A673 (cell line): Measurements from ENCODE around the gene IL6R. TPM values are rescaled to one million over a fixed set of nuclear protein-coding genes. Genes with fewer than 3 reads are reported as not detected.
A peak's percentile ranks its signal among the peaks of the same experiment; 100 is the strongest.

Experiments used
- BruUV-seq: library from RNA; stranded (reverse); fragments of 400-500 nt; replicated peaks from 2 replicates; lab custom pipeline; 2021; lab: Mats Ljungman, UMichigan
- CTCF ChIA-PET: fragments of 300-600 bp; sonication (Branson Sonifier 250); formaldehyde crosslinking; loops from one replicate; lab custom pipeline; 2022; ENCODE audit warnings: antibody characterized with exemption; lab: Charles Lee
- POLR2A ChIA-PET: fragments of 300-600 bp; sonication (Branson Sonifier 250); formaldehyde crosslinking; loops from one replicate; lab custom pipeline; 2022; ENCODE audit warnings: antibody characterized with exemption; ENCODE audit not compliant: low non-redundant PET; lab: Charles Lee
- DNase-seq: peaks from one replicate; pipeline ENCODE4 v3.0.0-alpha.2; 2015; ENCODE audit warnings: low spot score
- H3K27ac ChIP-seq: fragments of 200-600 bp; sonication (generic); 2 replicates; pipeline ENCODE4 v1.5.1; 2016; ENCODE audit warnings: mixed run types, low read depth, mild to moderate bottlenecking, mixed read lengths, antibody characterized with exemption, low read length; ENCODE audit not compliant: poor library complexity, severe bottlenecking
- H3K27me3 ChIP-seq: fragments of 200-600 bp; sonication (generic); replicated peaks from 2 replicates; pipeline ENCODE4 v1.6.1; 2017; ENCODE audit warnings: mixed run types, low read depth, mild to moderate bottlenecking, mixed read lengths, antibody characterized with exemption, low read length; ENCODE audit not compliant: insufficient read depth, poor library complexity
- H3K36me3 ChIP-seq: fragments of 200-600 bp; sonication (generic); 2 replicates; pipeline ENCODE4 v1.6.1; 2016; ENCODE audit warnings: mixed run types, mild to moderate bottlenecking, mixed read lengths, antibody characterized with exemption, low read length; ENCODE audit not compliant: insufficient read depth, poor library complexity, severe bottlenecking
- H3K4me1 ChIP-seq: fragments of 200-600 bp; sonication (generic); 2 replicates; pipeline ENCODE4 v1.6.1; 2017; ENCODE audit warnings: mixed run types, mild to moderate bottlenecking, mixed read lengths, antibody characterized with exemption, low read length; ENCODE audit not compliant: insufficient read depth, poor library complexity, severe bottlenecking
- H3K4me3 ChIP-seq: fragments of 200-600 bp; sonication (generic); 2 replicates; pipeline ENCODE4 v1.5.1; 2016; ENCODE audit warnings: low read depth, mixed run types, mild to moderate bottlenecking, mixed read lengths, low read length; ENCODE audit not compliant: poor library complexity, severe bottlenecking
- H3K9me3 ChIP-seq: fragments of 200-600 bp; sonication (generic); 2 replicates; pipeline ENCODE4 v1.6.1; 2016; ENCODE audit warnings: mixed run types, low read depth, mild to moderate bottlenecking, mixed read lengths, antibody characterized with exemption, low read length; ENCODE audit not compliant: poor library complexity, severe bottlenecking
- EZH2 ChIP-seq: fragments of 200-600 bp; sonication (generic); IDR thresholded peaks from 2 replicates; pipeline ENCODE4 v1.6.1; 2017; ENCODE audit warnings: borderline replicate concordance, low read depth, mild to moderate bottlenecking, mixed read lengths, antibody characterized with exemption, low read length; ENCODE audit not compliant: poor library complexity, severe bottlenecking
- intact Hi-C: fragments of 100-400 bp; cut with micrococcal nuclease; formaldehyde crosslinking; loops from one replicate; pipeline ENCODE4 v1.10.0; 2022; ENCODE audit not compliant: unreplicated experiment
- total RNA-seq: library from RNA; stranded (reverse); gene quantifications from 2 replicates; pipeline ENCODE4 v1.2.3, GENCODE V29; 2021
- TF ChIP-seq, protein P1 (sequence below): fragments of 300-800, 200-600 bp; sonication (generic); conservative IDR thresholded peaks from 2 replicates; pipeline ENCODE4 v1.5.1; 2017; ENCODE audit warnings: low read depth, mild to moderate bottlenecking, antibody characterized with exemption, low read length, moderate library complexity, mixed read lengths

The IL6R gene
- total RNA-seq, 1 experiment from 2014 or later, result 1.9 TPM

DNA sequence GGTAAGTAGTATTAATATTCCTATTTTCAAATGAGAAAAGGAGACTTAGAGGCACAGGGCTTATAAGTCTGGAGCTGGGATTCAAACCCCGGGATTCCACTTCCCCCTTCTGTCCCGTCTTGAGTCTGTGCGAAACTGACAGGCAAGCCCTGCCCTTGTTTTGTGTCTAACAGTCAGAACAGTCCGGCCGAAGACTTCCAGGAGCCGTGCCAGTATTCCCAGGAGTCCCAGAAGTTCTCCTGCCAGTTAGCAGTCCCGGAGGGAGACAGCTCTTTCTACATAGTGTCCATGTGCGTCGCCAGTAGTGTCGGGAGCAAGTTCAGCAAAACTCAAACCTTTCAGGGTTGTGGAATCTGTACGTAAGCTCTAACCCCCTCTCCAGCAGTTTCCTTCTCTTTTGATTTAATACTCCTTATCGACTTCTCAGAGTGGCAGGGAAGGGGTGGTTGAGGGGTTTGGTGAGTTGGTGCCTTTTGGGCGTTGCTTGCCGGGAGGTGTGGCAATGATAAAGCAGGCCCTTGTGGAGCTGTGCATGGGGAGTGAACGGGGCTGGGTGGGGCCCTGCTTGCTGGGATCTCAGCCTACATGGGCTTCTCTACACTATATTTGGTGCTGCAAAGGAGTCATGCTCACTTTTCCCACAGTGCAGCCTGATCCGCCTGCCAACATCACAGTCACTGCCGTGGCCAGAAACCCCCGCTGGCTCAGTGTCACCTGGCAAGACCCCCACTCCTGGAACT, 29.4 kb downstream of the IL6R start:
- no TSS peak for BruUV-seq
- no peaks in the 10 kb centered on the region for H3K36me3 ChIP-seq
- no peaks in the 10 kb centered on the region for H3K4me1 ChIP-seq
- ChIA-PET POLR2A (interaction anchor here (0.5 kb wide), 1 partner anchor 29 kb away, joined by 4 read pairs; no protein-coding TSS in a partner anchor), CTCF (interaction anchor here (0.6 kb wide), 1 partner anchor 89 kb away, joined by 3 read pairs; no protein-coding TSS in a partner anchor)
- intact Hi-C loops, result no loop called here
- no peak for TF ChIP-seq EZH2
- no peak overlapping the region for H3K4me3 ChIP-seq
- H3K9me3 ChIP-seq, result no peaks in the 10 kb centered on the region
- H3K27ac ChIP-seq, result no peak overlapping the region
- DNase-seq, result peak; percentile 36
- no peaks in the 10 kb centered on the region for H3K27me3 ChIP-seq

- Histone ChIP-seq H3K4me1 (no peaks in the 10 kb centered on the region), H3K4me3 (no peak overlapping the region), H3K27ac (no peak overlapping the region), H3K27me3 (no peaks in the 10 kb centered on the region), H3K36me3 (no peaks in the 10 kb centered on the region), H3K9me3 (no peaks in the 10 kb centered on the region)
- no peak for DNase-seq
- intact Hi-C loops, result no loop called here
- ChIA-PET CTCF (no interaction called here), POLR2A (no interaction called here)
- TF ChIP-seq EZH2, result no peak
- TF ChIP-seq, protein P1, sequence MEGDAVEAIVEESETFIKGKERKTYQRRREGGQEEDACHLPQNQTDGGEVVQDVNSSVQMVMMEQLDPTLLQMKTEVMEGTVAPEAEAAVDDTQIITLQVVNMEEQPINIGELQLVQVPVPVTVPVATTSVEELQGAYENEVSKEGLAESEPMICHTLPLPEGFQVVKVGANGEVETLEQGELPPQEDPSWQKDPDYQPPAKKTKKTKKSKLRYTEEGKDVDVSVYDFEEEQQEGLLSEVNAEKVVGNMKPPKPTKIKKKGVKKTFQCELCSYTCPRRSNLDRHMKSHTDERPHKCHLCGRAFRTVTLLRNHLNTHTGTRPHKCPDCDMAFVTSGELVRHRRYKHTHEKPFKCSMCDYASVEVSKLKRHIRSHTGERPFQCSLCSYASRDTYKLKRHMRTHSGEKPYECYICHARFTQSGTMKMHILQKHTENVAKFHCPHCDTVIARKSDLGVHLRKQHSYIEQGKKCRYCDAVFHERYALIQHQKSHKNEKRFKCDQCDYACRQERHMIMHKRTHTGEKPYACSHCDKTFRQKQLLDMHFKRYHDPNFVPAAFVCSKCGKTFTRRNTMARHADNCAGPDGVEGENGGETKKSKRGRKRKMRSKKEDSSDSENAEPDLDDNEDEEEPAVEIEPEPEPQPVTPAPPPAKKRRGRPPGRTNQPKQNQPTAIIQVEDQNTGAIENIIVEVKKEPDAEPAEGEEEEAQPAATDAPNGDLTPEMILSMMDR, result no peak
- no TSS peak for BruUV-seq
These were observed 30.6 kb downstream of the IL6R start for GRCh38 chr1:154435599-154436200.

DNA sequence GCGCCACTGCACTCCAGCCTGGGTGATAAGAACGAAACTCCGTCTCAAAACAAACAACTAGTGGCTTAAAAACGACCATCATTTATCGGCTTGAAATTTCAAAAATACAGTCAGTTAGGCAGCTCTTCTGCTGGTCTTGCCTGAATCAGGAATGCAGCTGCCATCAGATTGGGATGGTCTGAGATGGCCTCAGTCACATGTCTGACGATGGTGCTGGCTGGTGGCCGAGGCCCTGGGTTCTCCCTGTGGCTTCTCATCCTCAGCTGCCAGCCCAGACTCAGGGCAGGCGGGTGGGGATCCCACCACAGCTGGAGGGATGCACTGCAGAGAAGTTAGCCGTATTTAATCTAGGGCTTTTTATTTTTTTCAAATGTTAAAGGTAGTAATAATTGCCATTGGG, 31.3 kb downstream of the IL6R start:
- CTCF ChIA-PET, result no interaction called here

More for the DNA sequence above, 31.3 kb downstream of the IL6R start:
- Histone ChIP-seq H3K9me3 (no peaks in the 10 kb centered on the region), H3K27ac (no peak overlapping the region), H3K4me3 (no peak overlapping the region), H3K27me3 (no peaks in the 10 kb centered on the region), H3K36me3 (no peaks in the 10 kb centered on the region), H3K4me1 (no peaks in the 10 kb centered on the region)
- intact Hi-C loops, result no loop called here
- no peak for DNase-seq
- no peak for TF ChIP-seq EZH2
- TF ChIP-seq, protein P1, result no peak
- POLR2A ChIA-PET, result interaction anchor here (0.6 kb wide), 1 partner anchor 412 kb away, joined by 3 read pairs; no protein-coding TSS in a partner anchor
- BruUV-seq, result no TSS peak
